GM12873 (cell line): ENCODE results near the gene RAF1.

Experiments used
- TF ChIP-seq, protein P1 (sequence below): IDR thresholded peaks from 2 replicates; pipeline ENCODE4 v1.5.1; 2012; ENCODE audit warnings: low read depth, mild to moderate bottlenecking, moderate library complexity, low read length, control low read depth; ENCODE audit not compliant: insufficient read depth; ENCODE audit errors: missing control alignments

The RAF1 gene

DNA sequence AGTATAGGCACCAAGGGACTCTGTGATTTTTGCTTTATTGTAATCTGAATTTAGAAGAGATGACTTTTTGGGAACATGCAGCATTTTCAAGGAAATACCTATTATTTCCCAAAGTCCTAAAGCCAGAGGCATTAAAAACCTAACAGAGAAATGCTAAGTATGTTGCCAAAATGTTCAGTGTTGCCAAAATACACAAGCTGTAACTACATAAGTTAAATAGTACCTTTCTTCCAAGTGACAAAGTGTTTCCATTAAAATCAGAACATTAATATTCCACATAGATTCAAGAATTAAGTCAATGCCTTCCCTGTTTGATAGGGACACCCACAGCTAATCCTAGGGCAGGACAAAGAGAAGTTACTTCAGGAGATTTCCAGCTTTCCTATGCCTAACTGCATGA lies 65.0 kb downstream of the RAF1 start:
- TF ChIP-seq, protein P1, sequence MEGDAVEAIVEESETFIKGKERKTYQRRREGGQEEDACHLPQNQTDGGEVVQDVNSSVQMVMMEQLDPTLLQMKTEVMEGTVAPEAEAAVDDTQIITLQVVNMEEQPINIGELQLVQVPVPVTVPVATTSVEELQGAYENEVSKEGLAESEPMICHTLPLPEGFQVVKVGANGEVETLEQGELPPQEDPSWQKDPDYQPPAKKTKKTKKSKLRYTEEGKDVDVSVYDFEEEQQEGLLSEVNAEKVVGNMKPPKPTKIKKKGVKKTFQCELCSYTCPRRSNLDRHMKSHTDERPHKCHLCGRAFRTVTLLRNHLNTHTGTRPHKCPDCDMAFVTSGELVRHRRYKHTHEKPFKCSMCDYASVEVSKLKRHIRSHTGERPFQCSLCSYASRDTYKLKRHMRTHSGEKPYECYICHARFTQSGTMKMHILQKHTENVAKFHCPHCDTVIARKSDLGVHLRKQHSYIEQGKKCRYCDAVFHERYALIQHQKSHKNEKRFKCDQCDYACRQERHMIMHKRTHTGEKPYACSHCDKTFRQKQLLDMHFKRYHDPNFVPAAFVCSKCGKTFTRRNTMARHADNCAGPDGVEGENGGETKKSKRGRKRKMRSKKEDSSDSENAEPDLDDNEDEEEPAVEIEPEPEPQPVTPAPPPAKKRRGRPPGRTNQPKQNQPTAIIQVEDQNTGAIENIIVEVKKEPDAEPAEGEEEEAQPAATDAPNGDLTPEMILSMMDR, result no peak

DNA sequence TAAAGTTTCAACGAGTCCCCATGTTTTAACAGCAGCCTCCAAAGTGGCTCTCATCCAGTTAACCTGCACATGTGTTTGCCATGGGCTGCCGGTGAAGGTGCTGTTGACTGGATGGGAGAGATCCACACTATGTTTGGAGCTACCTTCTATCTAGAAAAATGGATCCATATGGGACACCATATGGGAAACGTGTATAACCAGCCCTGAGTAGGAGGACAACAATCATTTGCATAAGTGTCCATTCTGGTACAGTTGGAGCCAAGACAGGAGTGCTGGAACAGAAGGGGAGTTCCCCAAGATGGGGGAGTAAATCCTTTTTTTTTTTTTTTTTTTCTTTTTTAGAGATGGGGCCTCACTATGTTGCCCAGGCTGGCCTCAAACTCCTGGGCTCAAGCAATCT lies 70.4 kb downstream of the RAF1 start:
- TF ChIP-seq, protein P1, result no peak

DNA sequence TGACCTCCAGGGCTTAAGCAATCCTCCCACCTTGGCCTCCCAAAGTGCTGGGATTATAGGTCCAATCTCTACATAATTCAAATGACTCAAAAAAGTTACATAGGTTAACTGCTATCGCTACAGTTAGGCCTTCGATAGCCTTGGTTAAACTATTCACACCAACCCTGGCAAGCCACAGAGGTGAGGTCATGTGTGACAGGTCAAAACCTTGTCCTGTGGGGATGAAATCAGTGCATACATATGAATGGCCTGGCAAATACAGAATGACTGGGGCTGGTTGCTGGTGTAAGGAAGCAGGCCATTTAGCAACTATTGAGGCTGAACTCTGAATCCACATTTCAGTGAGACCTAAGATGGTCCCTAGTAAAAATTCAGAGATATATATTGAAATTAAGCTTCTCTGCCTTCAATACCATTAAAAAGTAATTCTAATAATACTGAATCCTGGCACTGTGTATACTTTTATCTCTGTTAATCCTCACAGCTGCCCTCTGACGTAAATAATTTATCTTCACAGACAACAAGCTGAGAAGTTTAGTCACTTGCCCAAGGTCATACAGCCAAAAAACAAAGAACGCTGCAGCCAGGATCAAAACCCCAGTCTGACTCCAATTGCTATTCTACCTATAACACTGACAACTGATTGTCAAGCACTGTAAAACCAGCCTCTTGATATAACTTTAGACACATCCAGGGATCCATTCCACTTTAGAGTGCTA lies 71.8 kb downstream of the RAF1 start:
- TF ChIP-seq, protein P1, result no peak

DNA sequence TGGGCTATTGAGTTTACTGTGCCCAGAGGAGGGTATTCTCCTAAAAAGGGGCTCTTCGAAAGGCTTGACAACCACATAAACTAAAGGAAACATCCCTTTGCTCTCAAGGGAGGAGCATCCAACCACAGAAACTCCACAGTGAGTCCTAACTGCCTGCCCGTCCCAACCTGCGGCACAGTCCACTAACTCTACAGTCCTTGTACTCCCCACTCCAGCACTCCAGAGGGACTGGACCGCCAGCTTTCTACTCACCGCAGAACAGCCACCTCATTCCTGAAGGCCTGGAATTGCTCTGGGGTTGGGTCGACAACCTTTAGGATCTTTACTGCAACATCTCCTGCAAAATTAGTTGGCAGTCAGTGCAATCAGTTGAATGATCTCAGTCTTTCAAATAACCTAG lies 72.5 kb downstream of the RAF1 start:
- TF ChIP-seq, protein P1, result no peak

DNA sequence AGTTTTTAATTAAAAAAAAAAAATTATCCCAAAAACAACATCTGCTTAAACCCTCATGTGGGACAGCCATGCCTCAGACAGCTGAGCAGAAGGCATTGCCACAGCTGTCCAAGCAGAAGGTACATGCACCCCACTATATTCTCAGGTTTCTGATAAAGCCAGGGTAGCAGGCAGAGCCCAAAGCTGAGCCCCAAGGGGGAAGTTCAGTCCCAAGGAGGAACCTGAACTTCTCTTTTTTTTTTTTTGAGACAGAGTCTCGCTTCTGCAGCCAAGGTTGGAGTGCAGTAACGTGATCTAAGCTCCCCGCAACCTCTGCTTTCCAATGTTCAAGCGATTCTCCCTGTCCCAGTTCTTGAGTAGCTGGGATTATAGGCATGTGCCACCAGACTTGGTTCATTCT lies 73.8 kb downstream of the RAF1 start:
- TF ChIP-seq, protein P1, result no peak

DNA sequence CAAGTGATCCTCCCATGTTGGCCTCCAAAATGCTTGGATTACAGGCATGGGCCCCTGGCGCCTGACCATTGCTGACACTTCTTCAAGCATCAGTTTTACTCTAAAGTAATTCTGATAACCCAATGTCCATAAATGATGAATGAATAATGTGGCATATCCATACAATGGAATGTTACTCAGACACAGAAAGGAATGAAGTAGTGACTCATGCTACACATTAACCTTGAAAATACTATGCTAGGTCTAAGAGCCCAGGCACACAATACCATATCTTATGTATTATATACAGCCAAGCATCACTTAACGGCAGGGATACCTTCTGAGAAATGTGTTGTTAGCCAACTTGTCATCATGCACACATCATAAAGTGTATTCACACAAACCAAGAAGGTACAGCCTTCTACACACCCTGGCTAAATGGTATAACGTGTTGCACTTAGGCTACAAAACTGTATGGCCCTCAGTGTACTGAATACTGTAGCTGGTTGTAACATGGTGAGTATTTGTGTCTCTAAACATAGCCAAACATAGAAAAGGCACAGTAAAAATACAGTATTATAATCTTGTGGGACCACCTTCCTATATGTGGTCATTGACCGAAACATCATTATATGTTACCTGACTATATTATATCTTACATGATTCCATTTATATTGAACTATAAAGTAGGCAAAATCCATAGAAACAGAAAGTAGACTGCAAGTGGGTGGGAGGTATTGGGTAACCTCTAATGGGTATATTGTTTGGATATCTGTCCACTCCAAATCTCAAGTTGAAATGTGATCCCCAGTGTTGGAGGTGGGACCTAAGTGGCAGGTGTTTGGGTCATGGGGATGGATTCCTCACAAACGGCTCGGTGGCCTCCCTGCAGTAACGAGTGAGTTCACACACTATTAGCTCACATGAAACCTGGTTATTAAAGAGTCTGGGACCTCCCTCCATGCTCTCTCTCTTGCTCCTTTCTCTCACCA lies 75.6 kb downstream of the RAF1 start:
- TF ChIP-seq, protein P1, result no peak

DNA sequence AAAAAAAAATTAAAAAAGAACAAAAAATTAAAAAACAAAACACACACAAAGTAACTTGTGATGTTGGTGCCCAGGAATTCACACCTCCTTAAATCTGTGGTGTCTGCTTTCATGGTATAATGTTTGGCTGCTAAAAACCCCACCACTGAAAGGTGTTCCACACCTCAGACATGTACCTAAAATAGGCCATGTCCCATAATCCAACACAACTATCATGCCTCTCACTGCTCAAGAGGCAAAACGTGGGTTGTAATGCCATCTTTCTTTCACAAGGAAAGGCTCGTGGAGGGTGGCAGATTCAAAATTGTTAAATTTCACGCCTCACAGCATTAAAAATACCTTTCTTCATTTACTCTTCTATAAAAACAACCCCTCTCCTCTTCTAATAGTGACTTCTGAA lies 77.5 kb downstream of the RAF1 start:
- TF ChIP-seq, protein P1, result no peak
